NCI-H2107 treated with DMSO at 0.1 percent for 48 hours (cell line): ENCODE results near the gene ATP6V1G3.
A peak's percentile ranks its signal among the peaks of the same experiment; 100 is the strongest.
"Not testable (repeated sequence)": the region's sequence is repeated elsewhere in the genome, so short reads cannot be mapped to it uniquely, and the experiment has no call there.

Experiments used
- DNase-seq: peaks from one replicate; lab custom pipeline; 2025; ENCODE audit not compliant: unreplicated experiment; lab: John Stamatoyannopoulos, UW

The ATP6V1G3 gene

GRCh38 chr1:198543670-198544260, 3.3 kb upstream of the ATP6V1G3 start:
- no peak for DNase-seq

GRCh38 chr1:198542632-198543031, 2.2 kb upstream of the ATP6V1G3 start:
- no peak for DNase-seq

- no peak for DNase-seq
Observed at GRCh38 chr1:198541737-198542136, 1.3 kb upstream of the ATP6V1G3 start.

- DNase-seq, result no peak
Observed at GRCh38 chr1:198538579-198539364, 1.7 kb downstream of the ATP6V1G3 start.

- no peak for DNase-seq
Observed at GRCh38 chr1:198535631-198536030, 4.8 kb downstream of the ATP6V1G3 start.

- no peak for DNase-seq
Observed at GRCh38 chr1:198534548-198535418, 5.7 kb downstream of the ATP6V1G3 start.

- DNase-seq, result no peak
Observed at GRCh38 chr1:198531891-198532290, 8.6 kb downstream of the ATP6V1G3 start.

GRCh38 chr1:198530953-198531352, 9.5 kb downstream of the ATP6V1G3 start:
- DNase-seq, result peak; percentile 61

- no peak for DNase-seq
Observed at GRCh38 chr1:198529414-198529813, 11.1 kb downstream of the ATP6V1G3 start.

GRCh38 chr1:198528364-198528763, 12.1 kb downstream of the ATP6V1G3 start:
- no peak for DNase-seq

GRCh38 chr1:198524556-198524955, 15.9 kb downstream of the ATP6V1G3 start:
- no peak for DNase-seq

- not testable (repeated sequence) for DNase-seq
Observed at GRCh38 chr1:198524127-198524526, 16.4 kb downstream of the ATP6V1G3 start.

GRCh38 chr1:198523182-198523950, 17.1 kb downstream of the ATP6V1G3 start:
- no peak for DNase-seq

GRCh38 chr1:198520524-198521254, 19.8 kb downstream of the ATP6V1G3 start:
- no peak for DNase-seq

GRCh38 chr1:198519639-198520501, 20.6 kb downstream of the ATP6V1G3 start:
- DNase-seq, result no peak

GRCh38 chr1:198517623-198518199, 22.8 kb downstream of the ATP6V1G3 start:
- DNase-seq, result no peak

GRCh38 chr1:198500096-198500495, 40.4 kb downstream of the ATP6V1G3 start:
- no peak for DNase-seq

- no peak for DNase-seq
Observed at GRCh38 chr1:198499588-198499987, 40.9 kb downstream of the ATP6V1G3 start.

- DNase-seq, result no peak
Observed at GRCh38 chr1:198498881-198499280, 41.6 kb downstream of the ATP6V1G3 start.
